ENCODE measurements around the gene FOXD1.

Gene FOXD1

GRCh38 chr5:73445665-73446630 lies 2.6 kb downstream of the FOXD1 start:
- Histone ChIP-seq H3K36me3 (ENCODE audit: control insufficient read depth, insufficient read depth, low read length) (no peaks in the 10 kb centered on the region), H3K4me3 (ENCODE audit: low read depth, low read length) (peak overlapping the region; percentile 31), H3K4me1 (ENCODE audit: control insufficient read depth, insufficient read depth, low read length) (peaks cover 12% of the 10 kb centered on the region), H3K9ac (ENCODE audit: low read depth, low read length) (no peak overlapping the region), H3K27me3 (ENCODE audit: control insufficient read depth, insufficient read depth, low read length) (peaks cover 89% of the 10 kb centered on the region), H3K9me3 (ENCODE audit: control insufficient read depth, insufficient read depth, low read length) (no peaks in the 10 kb centered on the region)

- Histone ChIP-seq H3K9me3 (ENCODE audit: control insufficient read depth, insufficient read depth, low read length) (no peaks in the 10 kb centered on the region), H3K36me3 (ENCODE audit: control insufficient read depth, insufficient read depth, low read length) (no peaks in the 10 kb centered on the region), H3K9ac (ENCODE audit: low read depth, low read length) (no peak overlapping the region), H3K4me3 (ENCODE audit: low read depth, low read length) (peak overlapping the region; percentile 24), H3K27me3 (ENCODE audit: control insufficient read depth, insufficient read depth, low read length) (peaks cover 88% of the 10 kb centered on the region), H3K4me1 (ENCODE audit: control insufficient read depth, insufficient read depth, low read length) (peaks cover 8% of the 10 kb centered on the region)
Measured at GRCh38 chr5:73444499-73445438, 3.8 kb downstream of the FOXD1 start.

- H3K27me3 ChIP-seq (ENCODE audit: control insufficient read depth, insufficient read depth, low read length) = peaks cover 88% of the 10 kb centered on the region
- H3K9me3 ChIP-seq (ENCODE audit: control insufficient read depth, insufficient read depth, low read length) = no peaks in the 10 kb centered on the region
- peaks cover 8% of the 10 kb centered on the region for H3K4me1 ChIP-seq (ENCODE audit: control insufficient read depth, insufficient read depth, low read length)
- H3K36me3 ChIP-seq (ENCODE audit: control insufficient read depth, insufficient read depth, low read length) = no peaks in the 10 kb centered on the region
- H3K4me3 ChIP-seq (ENCODE audit: low read depth, low read length) = peak overlapping the region; percentile 24
- H3K9ac ChIP-seq (ENCODE audit: low read depth, low read length) = no peak overlapping the region
Measured at GRCh38 chr5:73443829-73444498, 4.6 kb downstream of the FOXD1 start.

- peaks cover 9% of the 10 kb centered on the region for H3K4me1 ChIP-seq (ENCODE audit: control insufficient read depth, insufficient read depth, low read length)
- no peaks in the 10 kb centered on the region for H3K36me3 ChIP-seq (ENCODE audit: control insufficient read depth, insufficient read depth, low read length)
- H3K9me3 ChIP-seq (ENCODE audit: control insufficient read depth, insufficient read depth, low read length) = no peaks in the 10 kb centered on the region
- H3K9ac ChIP-seq (ENCODE audit: low read depth, low read length) = no peak overlapping the region
- H3K4me3 ChIP-seq (ENCODE audit: low read depth, low read length) = peak overlapping the region; percentile 4
- H3K27me3 ChIP-seq (ENCODE audit: control insufficient read depth, insufficient read depth, low read length) = peaks cover 91% of the 10 kb centered on the region
Measured at GRCh38 chr5:73442996-73443627, 5.5 kb downstream of the FOXD1 start.

- H3K4me3 ChIP-seq (ENCODE audit: low read depth, low read length) = no peak overlapping the region
- H3K9ac ChIP-seq (ENCODE audit: low read depth, low read length) = no peak overlapping the region
- H3K36me3 ChIP-seq (ENCODE audit: control insufficient read depth, insufficient read depth, low read length) = no peaks in the 10 kb centered on the region
- peaks cover 13% of the 10 kb centered on the region for H3K4me1 ChIP-seq (ENCODE audit: control insufficient read depth, insufficient read depth, low read length)
- H3K27me3 ChIP-seq (ENCODE audit: control insufficient read depth, insufficient read depth, low read length) = peaks cover 94% of the 10 kb centered on the region
- no peaks in the 10 kb centered on the region for H3K9me3 ChIP-seq (ENCODE audit: control insufficient read depth, insufficient read depth, low read length)
Measured at GRCh38 chr5:73442231-73442811, 6.3 kb downstream of the FOXD1 start.

- no peak overlapping the region for H3K9ac ChIP-seq (ENCODE audit: low read depth, low read length)
- H3K4me1 ChIP-seq (ENCODE audit: control insufficient read depth, insufficient read depth, low read length) = peaks cover 13% of the 10 kb centered on the region
- no peak overlapping the region for H3K4me3 ChIP-seq (ENCODE audit: low read depth, low read length)
- peaks cover 97% of the 10 kb centered on the region for H3K27me3 ChIP-seq (ENCODE audit: control insufficient read depth, insufficient read depth, low read length)
- no peaks in the 10 kb centered on the region for H3K36me3 ChIP-seq (ENCODE audit: control insufficient read depth, insufficient read depth, low read length)
- H3K9me3 ChIP-seq (ENCODE audit: control insufficient read depth, insufficient read depth, low read length) = no peaks in the 10 kb centered on the region
Measured at GRCh38 chr5:73441378-73441777, 7.2 kb downstream of the FOXD1 start.

- Histone ChIP-seq H3K4me1 (ENCODE audit: control insufficient read depth, insufficient read depth, low read length) (peaks cover 13% of the 10 kb centered on the region), H3K27me3 (ENCODE audit: control insufficient read depth, insufficient read depth, low read length) (peaks cover 97% of the 10 kb centered on the region), H3K9me3 (ENCODE audit: control insufficient read depth, insufficient read depth, low read length) (no peaks in the 10 kb centered on the region), H3K36me3 (ENCODE audit: control insufficient read depth, insufficient read depth, low read length) (no peaks in the 10 kb centered on the region), H3K9ac (ENCODE audit: low read depth, low read length) (no peak overlapping the region), H3K4me3 (ENCODE audit: low read depth, low read length) (no peak overlapping the region)
Measured at GRCh38 chr5:73440262-73440661, 8.3 kb downstream of the FOXD1 start.

GRCh38 chr5:73438645-73439470 lies 9.7 kb downstream of the FOXD1 start:
- H3K27me3 ChIP-seq (ENCODE audit: control insufficient read depth, insufficient read depth, low read length) = peaks cover 97% of the 10 kb centered on the region

GRCh38 chr5:73437777-73438644 lies 10.6 kb downstream of the FOXD1 start:
- peaks cover 7% of the 10 kb centered on the region for H3K4me1 ChIP-seq (ENCODE audit: control insufficient read depth, insufficient read depth, low read length)
- peak overlapping the region; percentile 49 for H3K4me3 ChIP-seq (ENCODE audit: low read depth, low read length)
- H3K27me3 ChIP-seq (ENCODE audit: control insufficient read depth, insufficient read depth, low read length) = peaks cover 97% of the 10 kb centered on the region
- H3K9me3 ChIP-seq (ENCODE audit: control insufficient read depth, insufficient read depth, low read length) = no peaks in the 10 kb centered on the region
- no peak overlapping the region for H3K9ac ChIP-seq (ENCODE audit: low read depth, low read length)
- H3K36me3 ChIP-seq (ENCODE audit: control insufficient read depth, insufficient read depth, low read length) = no peaks in the 10 kb centered on the region

More at GRCh38 chr5:73438645-73439470, 9.7 kb downstream of the FOXD1 start:
- Histone ChIP-seq H3K4me3 (ENCODE audit: low read depth, low read length) (no peak overlapping the region), H3K9ac (ENCODE audit: low read depth, low read length) (no peak overlapping the region), H3K4me1 (ENCODE audit: control insufficient read depth, insufficient read depth, low read length) (peaks cover 13% of the 10 kb centered on the region), H3K36me3 (ENCODE audit: control insufficient read depth, insufficient read depth, low read length) (no peaks in the 10 kb centered on the region), H3K9me3 (ENCODE audit: control insufficient read depth, insufficient read depth, low read length) (no peaks in the 10 kb centered on the region)
